Measurements from ENCODE around the gene PDE10A. TPM values are rescaled to one million over a fixed set of nuclear protein-coding genes. Genes with fewer than 3 reads are reported as not detected.
A peak's percentile ranks its signal among the peaks of the same experiment; 100 is the strongest.
"Not testable (repeated sequence)": the region's sequence is repeated elsewhere in the genome, so short reads cannot be mapped to it uniquely, and the experiment has no call there.

PDE10A gene
- total and polyA plus RNA-seq, 2 of the 4 experiments (the other 2 are of a cell fraction), result 3.4 to 12.4 TPM

DNA sequence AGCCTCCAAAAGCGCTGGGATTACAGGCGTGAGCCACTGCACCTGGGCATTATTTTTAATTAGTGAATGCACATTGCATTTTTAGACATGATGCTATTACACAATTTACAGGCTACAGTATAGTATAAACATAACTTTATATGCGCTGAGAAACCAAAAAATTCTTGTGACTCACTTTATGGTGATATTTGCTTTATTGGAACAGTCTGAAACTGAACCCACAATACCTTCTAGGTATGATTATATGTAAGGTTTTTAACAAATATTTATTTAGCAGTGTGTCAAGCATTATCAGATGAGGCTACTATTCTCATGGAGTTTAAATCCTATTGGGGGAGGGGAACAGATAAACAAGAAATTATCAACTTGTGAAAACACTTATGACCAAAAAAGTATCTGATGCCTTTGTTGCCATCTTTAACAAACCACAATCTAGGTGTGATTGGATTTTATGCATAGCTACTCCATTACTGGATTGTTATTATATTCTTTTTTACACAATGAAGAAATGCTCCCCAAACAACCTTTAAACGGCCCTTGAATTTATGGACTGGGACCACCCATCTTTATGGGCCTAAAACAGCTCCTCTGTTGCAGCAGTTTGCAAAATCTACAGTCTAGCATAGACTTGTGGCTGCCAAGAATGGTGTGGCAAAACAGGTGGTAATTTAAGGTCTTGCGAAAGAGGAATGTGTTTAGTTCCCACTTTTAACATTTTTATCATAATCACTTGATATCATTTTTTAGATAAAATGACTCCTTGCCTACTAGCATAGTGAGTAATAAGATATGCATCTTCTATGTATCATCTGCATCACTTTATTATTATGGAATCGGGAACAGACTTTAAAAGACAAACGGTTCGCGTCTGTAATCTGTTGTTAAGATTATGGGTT is 194.5 kb downstream of the PDE10A start:
- no peak overlapping the region for H3K4me3 ChIP-seq (ENCODE audit: insufficient read depth, low read depth, low read length)
- H2BK15ac ChIP-seq (ENCODE audit: low read depth, low read length), result no peak overlapping the region
- no peaks in the 10 kb centered on the region for H3K9me1 ChIP-seq (ENCODE audit: insufficient read depth, low read length)
- H3K56ac ChIP-seq (ENCODE audit: extremely low read depth, insufficient read depth, low read length), result no peak overlapping the region
- dilution Hi-C loops (cut with HindIII; ENCODE audit: low sequenced_read_pairs, unreplicated experiment), result no loop called here
- H3K4me1 ChIP-seq (ENCODE audit: control insufficient read depth, insufficient read depth, low read length), result no peaks in the 10 kb centered on the region
- H2AK9ac ChIP-seq (replicated peaks; ENCODE audit: low read depth, low read length, poor library complexity), result no peak overlapping the region
- H4K91ac ChIP-seq (ENCODE audit: insufficient read depth, low read depth, low read length), result no peak overlapping the region
- DNase-seq, result peak; percentile 18
- H4K20me1 ChIP-seq (ENCODE audit: insufficient read depth, low read length), result no peaks in the 10 kb centered on the region
- WGBS, 2 experiments (ENCODE audit: extremely low coverage in 2 of 2, insufficient read length in 1 of 2), result no CpG with 5 or more reads among the region's 9 CpGs
- H2BK20ac ChIP-seq (ENCODE audit: low read depth, low read length), result no peak overlapping the region
- ChIA-PET POLR2A (ENCODE audit: unreplicated experiment) (no interaction called here), CTCF (no interaction called here)
- in situ Hi-C loops (cut with MboI; ENCODE audit: low sequenced_read_pairs), result no loop called here
- no peak overlapping the region for H3K14ac ChIP-seq (replicated peaks; ENCODE audit: low read depth, low read length)
- no peak overlapping the region for H3K4ac ChIP-seq (ENCODE audit: low read depth, low read length)
- H3K36me3 ChIP-seq (ENCODE audit: control insufficient read depth, insufficient read depth, low read length), result no peaks in the 10 kb centered on the region
- no peak overlapping the region for H2BK5ac ChIP-seq (ENCODE audit: low read depth, low read length, poor library complexity, severe bottlenecking)
- H2BK120ac ChIP-seq (ENCODE audit: low read depth, low read length), result no peak overlapping the region
- H2AFZ ChIP-seq (replicated peaks; ENCODE audit: low read length, poor library complexity), result no peak overlapping the region
- no peak overlapping the region for H4K5ac ChIP-seq (ENCODE audit: low read depth, low read length)
- no peak overlapping the region for H3K18ac ChIP-seq (ENCODE audit: low read depth, low read length)
- no peaks in the 10 kb centered on the region for H3K79me1 ChIP-seq (ENCODE audit: low read depth in 1 of 2, low read length in 2 of 2)
- intact Hi-C loops (cut with micrococcal nuclease), result no loop called here
- H3K27ac ChIP-seq (ENCODE audit: insufficient read depth, low read length), result no peak overlapping the region
- no peak for ATAC-seq (ENCODE audit: low read depth)
- H4K8ac ChIP-seq (ENCODE audit: low read depth in 2 of 2, low read length in 2 of 2), result no peak overlapping the region
- H3K9ac ChIP-seq (ENCODE audit: low read depth, low read length), result no peak overlapping the region
- H3K27me3 ChIP-seq (ENCODE audit: control insufficient read depth, insufficient read depth, low read length), result no peaks in the 10 kb centered on the region
- no peak overlapping the region for H3K23ac ChIP-seq (ENCODE audit: low read depth, low read length)
- no peak for TF ChIP-seq RFX5 (IDR thresholded peaks at IDR 0.05; ENCODE audit: low read depth, low read length)
- peak; percentile 53; the same call in 1 of the 2 replicates for TF ChIP-seq CEBPB (IDR thresholded peaks at IDR 0.05; ENCODE audit: low read depth, low read length)
- H3K4me2 ChIP-seq (ENCODE audit: low read depth, low read length), result no peak overlapping the region
- H3K9me3 ChIP-seq (ENCODE audit: control insufficient read depth, insufficient read depth, low read length), result peaks cover 1% of the 10 kb centered on the region; the same call in 1 of the 2 replicates
- no peak overlapping the region for H2AK5ac ChIP-seq (ENCODE audit: low read depth, low read length)
- no TSS peak for BruUV-seq (replicated peaks)

DNA sequence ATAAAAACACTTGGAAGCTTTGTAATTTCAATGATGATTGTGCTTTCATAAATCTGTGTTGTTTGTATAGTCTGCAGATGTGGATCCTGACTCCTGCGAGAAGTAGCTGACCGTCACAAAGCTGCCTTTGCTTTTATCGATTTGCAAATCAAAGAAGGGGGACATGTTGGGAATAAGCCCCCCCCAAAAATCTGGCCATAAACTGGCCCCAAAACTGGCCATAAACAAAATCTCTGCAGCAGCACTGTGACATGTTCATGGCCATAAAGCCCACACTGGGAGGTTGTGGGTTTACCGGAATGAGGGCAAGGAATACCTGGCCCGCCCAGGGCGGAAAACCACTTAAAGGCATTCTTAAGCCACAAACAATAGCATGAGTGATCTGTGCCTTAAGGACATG is 199.5 kb downstream of the PDE10A start:
- H2AK5ac ChIP-seq (ENCODE audit: low read depth, low read length); H2AK9ac ChIP-seq (replicated peaks; ENCODE audit: low read depth, low read length, poor library complexity); H3K4me1 ChIP-seq (ENCODE audit: control insufficient read depth, insufficient read depth, low read length); DNase-seq; H3K79me1 ChIP-seq (ENCODE audit: low read depth in 1 of 2, low read length in 2 of 2); H3K27ac ChIP-seq (ENCODE audit: insufficient read depth, low read length); in situ Hi-C loops (cut with MboI; ENCODE audit: low sequenced_read_pairs); H3K9me3 ChIP-seq (ENCODE audit: control insufficient read depth, insufficient read depth, low read length); H3K14ac ChIP-seq (replicated peaks; ENCODE audit: low read depth, low read length); BruUV-seq (replicated peaks); CTCF ChIA-PET; ATAC-seq (ENCODE audit: low read depth); H2AFZ ChIP-seq (replicated peaks; ENCODE audit: low read length, poor library complexity); H4K8ac ChIP-seq (ENCODE audit: low read depth in 2 of 2, low read length in 2 of 2); POLR2A ChIA-PET (ENCODE audit: unreplicated experiment); H4K5ac ChIP-seq (ENCODE audit: low read depth, low read length); H3K56ac ChIP-seq (ENCODE audit: extremely low read depth, insufficient read depth, low read length); H2BK120ac ChIP-seq (ENCODE audit: low read depth, low read length); H3K36me3 ChIP-seq (ENCODE audit: control insufficient read depth, insufficient read depth, low read length); H3K9me1 ChIP-seq (ENCODE audit: insufficient read depth, low read length); H3K23ac ChIP-seq (ENCODE audit: low read depth, low read length); H3K4ac ChIP-seq (ENCODE audit: low read depth, low read length); H3K18ac ChIP-seq (ENCODE audit: low read depth, low read length); H4K20me1 ChIP-seq (ENCODE audit: insufficient read depth, low read length); dilution Hi-C loops (cut with HindIII; ENCODE audit: low sequenced_read_pairs, unreplicated experiment); H3K9ac ChIP-seq (ENCODE audit: low read depth, low read length); H2BK5ac ChIP-seq (ENCODE audit: low read depth, low read length, poor library complexity, severe bottlenecking); intact Hi-C loops (cut with micrococcal nuclease); H3K4me2 ChIP-seq (ENCODE audit: low read depth, low read length); H3K27me3 ChIP-seq (ENCODE audit: control insufficient read depth, insufficient read depth, low read length); H2BK15ac ChIP-seq (ENCODE audit: low read depth, low read length); H4K91ac ChIP-seq (ENCODE audit: insufficient read depth, low read depth, low read length); H3K4me3 ChIP-seq (ENCODE audit: insufficient read depth, low read depth, low read length); H2BK20ac ChIP-seq (ENCODE audit: low read depth, low read length): not testable (repeated sequence)
- no CpG with 5 or more reads among the region's 6 CpGs for WGBS, 2 experiments (ENCODE audit: extremely low coverage in 2 of 2, insufficient read length in 1 of 2)
